HT-29 (cell line): Measurements from ENCODE around the gene GALNT10. TPM values are rescaled to one million over a fixed set of nuclear protein-coding genes. Genes with fewer than 3 reads are reported as not detected.
"Not testable (repeated sequence)": the region's sequence is repeated elsewhere in the genome, so short reads cannot be mapped to it uniquely, and the experiment has no call there.

ENCODE experiments used
- DNase-seq: peaks from one replicate; pipeline ENCODE4 v3.0.0-alpha.2; 2015; ENCODE audit warnings: low spot score
- total RNA-seq: library from RNA; depleted of rRNA; stranded (reverse); fragments of >200 nt; shearing (Covaris generic); gene quantifications from 2 replicates; pipeline ENCODE4 v1.2.3, GENCODE V29; 2014; rRNA removed

GALNT10 gene, protein sequence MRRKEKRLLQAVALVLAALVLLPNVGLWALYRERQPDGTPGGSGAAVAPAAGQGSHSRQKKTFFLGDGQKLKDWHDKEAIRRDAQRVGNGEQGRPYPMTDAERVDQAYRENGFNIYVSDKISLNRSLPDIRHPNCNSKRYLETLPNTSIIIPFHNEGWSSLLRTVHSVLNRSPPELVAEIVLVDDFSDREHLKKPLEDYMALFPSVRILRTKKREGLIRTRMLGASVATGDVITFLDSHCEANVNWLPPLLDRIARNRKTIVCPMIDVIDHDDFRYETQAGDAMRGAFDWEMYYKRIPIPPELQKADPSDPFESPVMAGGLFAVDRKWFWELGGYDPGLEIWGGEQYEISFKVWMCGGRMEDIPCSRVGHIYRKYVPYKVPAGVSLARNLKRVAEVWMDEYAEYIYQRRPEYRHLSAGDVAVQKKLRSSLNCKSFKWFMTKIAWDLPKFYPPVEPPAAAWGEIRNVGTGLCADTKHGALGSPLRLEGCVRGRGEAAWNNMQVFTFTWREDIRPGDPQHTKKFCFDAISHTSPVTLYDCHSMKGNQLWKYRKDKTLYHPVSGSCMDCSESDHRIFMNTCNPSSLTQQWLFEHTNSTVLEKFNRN
- total RNA-seq = 6.4 and 8.0 TPM in 2 replicates

DNA sequence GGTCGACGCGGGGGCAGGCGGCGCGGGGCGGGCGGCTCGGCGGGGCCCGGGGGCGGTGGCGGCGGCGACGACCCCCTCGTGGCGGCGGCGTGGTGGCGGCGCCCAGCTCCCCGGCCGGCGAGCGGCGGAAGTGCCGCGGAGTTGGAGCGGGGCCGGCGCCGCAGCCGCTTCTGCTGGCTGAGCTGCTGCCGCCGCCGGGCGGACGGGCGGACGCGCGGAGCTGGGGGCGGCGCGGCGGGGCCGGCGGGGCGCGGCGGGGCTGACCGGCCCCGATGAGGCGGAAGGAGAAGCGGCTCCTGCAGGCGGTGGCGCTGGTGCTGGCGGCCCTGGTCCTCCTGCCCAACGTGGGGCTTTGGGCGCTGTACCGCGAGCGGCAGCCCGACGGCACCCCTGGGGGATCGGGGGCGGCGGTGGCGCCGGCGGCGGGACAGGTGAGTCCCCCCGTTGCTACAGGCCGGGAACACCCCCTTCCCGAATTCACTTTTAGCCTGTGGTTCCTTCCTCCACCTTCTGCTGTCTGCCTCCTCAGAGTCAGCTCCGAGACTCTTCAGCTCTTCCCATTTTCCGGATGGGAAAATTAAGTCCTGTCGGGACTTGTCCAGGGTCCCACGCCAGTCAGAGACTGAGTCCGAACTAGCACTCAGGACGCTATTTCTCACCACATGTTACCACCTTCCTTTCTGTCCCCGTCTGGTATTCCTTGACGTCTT lies at the start of gene GALNT10:
GALNT10 (plus strand) TSS at position 139 of the 710 bp plus-strand sequence; CDS start at position 273, 134 bp downstream.
- DNase-seq = peak; percentile 58

DNA sequence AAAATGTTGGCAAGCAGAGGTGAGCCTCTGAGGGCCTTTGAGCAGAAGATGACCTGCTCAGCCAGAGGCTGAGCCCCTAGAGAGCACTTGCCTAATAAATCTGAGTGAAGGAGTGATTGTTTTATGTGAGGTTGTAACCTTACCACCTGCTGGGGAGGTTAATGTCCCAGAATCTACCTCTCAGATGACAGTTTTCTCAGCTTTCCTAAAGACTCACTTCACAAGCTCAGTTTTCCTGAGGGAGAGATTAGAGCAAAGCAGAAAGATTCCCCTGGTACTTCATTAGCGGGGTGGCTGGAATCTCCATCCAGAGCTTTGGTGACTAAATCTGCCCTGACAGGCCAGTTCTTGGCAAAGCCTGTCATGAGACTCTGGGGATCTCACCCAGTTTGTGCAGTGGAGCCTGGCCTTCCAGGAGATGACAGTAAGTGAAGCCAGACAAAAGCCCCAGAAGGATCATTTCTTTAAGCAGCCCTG lies 48.8 kb upstream of the GALNT10 start:
- no peak for DNase-seq

DNA sequence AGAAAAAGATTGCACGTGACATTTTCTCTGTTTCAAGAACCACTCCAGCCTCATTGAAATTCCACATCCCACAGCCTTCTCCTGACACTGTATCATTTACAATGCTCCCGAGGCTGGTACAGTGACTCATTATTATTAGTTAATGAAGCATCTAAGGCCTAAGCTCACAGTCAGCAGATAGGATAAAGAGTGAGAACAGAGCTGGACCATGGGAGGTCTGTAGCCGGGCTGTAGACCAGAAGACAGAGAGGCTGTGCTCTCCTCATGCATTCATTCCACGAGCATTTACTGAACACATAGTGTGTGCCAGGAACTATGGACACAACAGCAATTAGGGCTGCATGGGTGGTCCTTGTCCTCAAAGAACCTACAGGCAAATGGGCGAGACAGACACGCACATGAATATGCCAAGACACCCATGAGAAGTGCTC lies 47.3 kb upstream of the GALNT10 start:
- no peak for DNase-seq

DNA sequence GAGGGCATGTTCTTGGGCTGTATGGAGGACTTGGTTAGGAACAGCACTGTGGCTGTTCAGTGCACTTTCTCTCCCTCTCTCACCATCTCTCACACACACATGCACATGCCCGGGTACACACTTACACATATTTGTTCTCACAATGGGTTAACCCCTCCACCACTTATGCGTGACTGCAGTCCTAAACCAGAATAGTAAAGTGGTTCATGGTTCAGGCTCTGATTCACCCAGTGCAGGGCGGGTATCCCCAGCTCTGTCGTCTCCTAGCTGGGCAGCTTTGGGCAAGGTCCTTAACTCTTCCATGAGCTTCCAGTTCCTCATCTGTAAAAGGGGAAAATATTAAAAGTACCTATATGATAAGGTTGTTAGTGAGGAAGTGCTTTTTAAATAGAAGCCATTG lies 45.3 kb upstream of the GALNT10 start:
- DNase-seq = no peak

DNA sequence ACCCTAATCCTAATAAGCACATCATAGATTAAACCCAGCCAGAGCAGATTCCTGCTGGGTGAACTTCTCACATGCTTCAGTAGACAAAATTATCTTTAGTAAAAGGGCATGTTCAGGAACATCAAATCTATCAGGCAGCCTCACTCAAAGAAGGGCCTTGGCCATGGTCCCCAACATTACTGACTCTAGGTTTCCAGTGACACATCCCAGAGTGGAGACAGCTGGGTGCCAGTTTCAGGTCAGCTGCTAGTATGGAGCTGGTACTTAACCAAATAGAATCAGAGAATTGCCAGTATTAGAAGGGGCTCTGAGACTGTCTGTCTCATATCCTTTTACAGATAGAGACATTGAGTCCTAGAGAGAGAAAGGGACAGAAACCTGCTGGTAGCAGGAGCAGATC lies 44.1 kb upstream of the GALNT10 start:
- DNase-seq = no peak

DNA sequence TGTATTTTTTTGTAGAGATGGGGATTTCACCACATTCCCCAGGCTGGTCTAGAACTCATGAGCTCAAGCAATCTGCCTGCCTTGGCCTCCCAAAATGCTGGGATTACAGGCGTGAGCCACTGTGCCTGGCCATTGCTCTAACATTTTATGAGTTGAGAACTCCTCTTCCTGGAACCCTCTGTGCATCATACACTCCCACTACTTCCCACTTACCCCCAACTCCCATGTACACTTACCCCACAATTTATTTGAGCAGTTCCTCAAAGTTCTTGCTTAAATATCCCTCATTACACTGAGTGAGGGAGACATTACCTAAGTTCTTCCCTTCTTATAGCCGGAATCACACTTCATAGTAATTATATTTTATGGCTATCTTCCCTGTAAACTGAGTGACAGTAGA lies 42.9 kb upstream of the GALNT10 start:
- DNase-seq = no peak

DNA sequence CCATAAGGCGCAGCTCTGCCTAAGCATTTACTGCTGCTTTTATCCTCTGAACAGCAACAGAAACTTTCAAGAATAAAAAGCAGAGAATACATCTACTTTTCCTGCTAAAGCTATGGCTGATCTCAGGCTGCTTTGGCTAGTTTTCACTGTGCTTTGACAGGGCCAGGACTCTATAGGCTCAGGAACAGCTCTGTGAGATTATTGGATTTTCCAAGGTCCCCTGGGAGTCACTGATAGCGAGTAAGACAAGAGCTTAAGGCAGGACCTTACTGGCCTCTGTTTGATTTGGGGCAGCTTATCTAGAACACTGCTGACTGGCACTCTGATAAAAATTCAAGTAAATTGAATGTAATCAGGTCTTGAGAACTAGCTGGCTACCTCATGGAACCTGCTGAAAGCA lies 40.1 kb upstream of the GALNT10 start:
- not testable (repeated sequence) for DNase-seq

DNA sequence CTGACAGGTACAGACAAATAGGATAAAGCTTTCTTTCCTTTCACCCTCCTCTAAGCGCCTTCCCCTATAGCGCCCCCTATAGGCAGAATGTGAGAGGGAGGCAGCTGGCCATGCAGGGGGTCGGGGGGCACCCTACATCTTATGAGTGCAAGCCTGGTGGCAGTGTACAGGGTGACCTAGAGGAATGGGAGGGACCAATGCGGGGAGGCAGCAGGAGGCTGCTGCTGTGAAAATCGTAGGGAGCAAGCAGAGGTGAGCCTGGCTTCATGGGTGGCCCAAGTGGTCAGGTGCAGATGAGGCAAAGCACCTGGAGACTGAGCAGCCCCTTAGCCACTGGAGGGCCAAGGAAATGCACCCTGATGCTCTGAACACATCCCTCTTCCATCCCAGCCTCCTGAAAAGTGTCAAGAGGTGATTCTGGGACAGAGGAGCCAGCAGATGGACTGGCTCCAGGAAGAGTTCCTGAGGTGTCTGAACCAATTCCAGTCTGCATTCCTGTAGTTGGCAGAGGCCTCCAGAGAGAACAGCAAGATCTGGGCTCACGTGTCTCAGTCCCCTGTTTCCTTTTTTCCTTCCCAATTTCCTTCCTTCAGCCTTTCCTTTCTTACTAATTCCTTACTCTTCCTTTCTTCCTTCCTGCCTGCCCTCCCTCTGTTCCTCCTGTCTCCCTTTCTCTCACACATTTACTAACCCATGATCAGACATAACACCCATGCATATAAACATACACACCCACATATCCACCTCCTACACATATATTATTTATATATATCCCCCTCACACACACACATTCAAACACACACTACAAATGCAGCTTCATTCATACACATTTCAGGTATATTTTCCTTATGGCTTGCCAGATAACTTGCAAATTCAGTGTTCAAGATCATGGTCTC lies 32.8 kb upstream of the GALNT10 start:
- DNase-seq = no peak

DNA sequence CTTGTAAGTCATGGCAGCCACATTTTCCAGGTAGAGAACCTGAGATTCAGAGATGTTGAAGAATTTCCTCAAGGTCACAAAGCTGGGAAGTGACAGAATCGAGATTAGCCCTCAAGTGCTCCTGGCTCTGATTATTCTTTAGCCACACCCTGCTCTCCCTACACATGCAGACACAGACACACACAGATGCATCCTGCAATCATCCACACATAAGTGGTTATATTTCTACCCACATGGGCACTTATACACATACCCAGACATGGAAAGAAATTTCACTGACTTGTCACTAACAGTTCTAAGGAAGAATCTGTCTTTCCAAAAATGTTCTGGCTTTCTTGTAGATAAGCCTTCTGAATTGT lies 32.2 kb upstream of the GALNT10 start:
- no peak for DNase-seq

DNA sequence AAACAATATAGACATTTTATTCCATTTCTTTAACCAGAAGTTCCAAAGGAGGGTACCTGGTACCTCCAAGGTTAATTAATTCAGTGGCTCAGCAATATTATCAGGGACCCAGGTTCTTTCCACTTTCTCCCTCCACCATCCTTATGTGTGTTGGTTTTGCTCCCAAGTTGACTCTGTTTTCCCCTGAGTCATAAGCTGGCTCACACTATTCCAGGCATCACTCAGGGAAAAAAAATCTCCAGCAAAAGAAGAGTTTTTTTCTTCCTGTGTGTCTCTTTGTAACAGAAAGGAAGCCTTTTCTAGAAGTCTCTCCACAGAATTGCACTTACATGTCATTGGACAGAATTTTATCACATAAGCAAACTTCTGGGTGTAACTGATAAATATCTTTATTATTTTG lies 31.2 kb upstream of the GALNT10 start:
- DNase-seq = no peak

DNA sequence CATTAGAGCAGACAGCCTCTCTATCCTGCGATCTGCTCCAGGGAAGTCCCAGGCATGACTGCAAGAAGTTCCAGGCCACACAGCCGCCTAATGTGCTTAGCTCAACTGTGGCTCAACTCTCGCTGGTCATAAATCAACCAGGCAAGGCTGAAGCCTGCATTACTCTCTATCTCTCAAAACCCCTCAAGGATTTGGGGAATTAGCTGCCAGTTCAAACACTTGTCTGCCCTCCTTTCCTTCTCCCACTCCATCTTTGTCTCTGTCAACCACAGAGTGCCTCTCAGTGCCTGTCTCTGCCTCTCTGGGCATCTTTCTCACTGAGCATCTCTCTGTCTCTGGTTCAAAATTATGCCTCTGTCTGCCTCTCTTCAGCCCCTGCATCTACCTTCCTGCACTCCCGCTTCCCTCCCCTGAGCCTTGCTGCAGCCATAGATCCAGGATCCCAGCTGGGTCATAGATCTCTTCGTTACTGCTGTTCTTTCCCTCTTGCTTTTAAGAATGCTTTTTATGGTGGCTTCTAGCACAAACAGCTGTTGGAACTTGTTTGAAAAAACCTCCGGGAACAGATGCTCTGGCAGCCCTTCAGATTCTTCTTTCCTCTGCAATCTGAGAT lies 27.9 kb upstream of the GALNT10 start:
- DNase-seq = no peak

DNA sequence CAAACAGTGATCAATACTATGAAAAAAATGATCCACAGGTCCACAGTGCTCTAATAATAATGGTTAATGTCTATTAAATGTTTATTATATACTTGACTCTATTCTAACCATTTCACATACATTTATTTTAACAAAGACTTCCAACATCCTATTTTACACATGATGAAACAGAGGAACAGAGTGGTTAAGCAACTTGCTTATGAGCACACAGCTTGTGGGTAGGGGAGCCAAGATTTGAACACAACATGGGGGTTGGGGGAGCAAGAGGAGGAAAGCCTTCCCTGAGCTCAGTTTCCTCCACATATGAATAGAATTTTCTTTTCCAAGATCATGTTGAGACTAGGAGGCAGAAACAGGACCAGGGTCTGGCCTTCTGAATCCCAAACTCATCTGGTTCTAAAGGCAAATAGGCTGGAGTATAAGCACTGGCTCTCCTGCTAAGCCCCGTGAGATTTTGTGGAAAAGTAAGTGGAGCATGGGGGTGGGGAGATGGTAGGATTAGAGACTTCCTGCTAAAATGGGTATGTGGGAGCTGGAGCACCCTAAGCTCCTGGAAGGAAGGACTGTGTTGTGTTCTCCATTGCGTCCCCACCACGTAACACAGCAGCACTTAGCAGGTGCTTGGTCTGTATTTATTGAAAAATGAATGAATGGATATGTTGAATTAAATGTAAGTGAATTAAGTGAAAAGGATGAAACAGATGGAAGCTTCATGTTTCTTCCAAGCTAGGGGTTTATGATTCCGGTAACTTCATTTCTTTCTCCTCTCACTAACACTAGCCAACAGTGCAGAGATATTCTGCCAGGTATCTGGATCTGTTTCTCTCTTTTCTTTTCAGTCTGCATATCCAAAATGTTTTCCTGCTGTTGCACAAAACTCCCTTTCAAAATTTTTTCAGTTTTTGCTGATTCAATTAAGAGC lies 26.9 kb upstream of the GALNT10 start:
- DNase-seq = no peak

DNA sequence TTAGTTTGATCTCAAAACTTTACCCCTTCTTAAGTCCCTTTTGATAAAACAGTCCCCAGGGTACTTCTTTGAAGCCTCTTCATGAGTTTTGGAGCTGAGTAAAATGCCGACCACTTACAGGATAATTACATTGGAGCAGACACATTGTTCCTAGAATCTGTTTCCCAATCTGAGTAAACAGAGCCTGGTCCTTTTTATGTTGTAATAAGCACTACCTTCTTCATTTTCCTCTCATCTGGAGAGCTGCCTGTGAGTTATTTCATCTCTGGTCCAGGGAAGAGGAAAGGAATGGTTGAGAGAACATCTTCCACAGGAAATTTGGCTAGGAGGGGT lies 26.3 kb upstream of the GALNT10 start:
- DNase-seq = no peak

DNA sequence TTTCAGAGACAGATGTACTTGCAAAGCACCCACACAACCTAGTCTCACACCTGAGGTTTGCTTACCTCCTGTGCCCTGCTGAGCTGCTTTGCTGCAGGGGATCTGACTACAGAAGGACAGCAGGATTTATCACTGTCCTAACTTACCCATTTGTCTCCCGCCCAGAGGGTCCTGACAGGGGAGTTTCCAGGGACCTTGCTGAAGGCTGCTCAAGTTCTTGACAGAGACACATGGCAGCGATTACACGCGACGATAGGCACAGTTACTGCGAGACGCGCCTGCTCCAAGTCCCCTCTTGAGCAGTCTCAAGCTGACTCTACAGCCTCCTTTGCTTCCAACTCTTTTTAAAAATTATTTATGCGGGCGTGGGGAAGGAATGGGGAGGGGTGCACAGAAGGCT lies 24.6 kb upstream of the GALNT10 start:
- no peak for DNase-seq

DNA sequence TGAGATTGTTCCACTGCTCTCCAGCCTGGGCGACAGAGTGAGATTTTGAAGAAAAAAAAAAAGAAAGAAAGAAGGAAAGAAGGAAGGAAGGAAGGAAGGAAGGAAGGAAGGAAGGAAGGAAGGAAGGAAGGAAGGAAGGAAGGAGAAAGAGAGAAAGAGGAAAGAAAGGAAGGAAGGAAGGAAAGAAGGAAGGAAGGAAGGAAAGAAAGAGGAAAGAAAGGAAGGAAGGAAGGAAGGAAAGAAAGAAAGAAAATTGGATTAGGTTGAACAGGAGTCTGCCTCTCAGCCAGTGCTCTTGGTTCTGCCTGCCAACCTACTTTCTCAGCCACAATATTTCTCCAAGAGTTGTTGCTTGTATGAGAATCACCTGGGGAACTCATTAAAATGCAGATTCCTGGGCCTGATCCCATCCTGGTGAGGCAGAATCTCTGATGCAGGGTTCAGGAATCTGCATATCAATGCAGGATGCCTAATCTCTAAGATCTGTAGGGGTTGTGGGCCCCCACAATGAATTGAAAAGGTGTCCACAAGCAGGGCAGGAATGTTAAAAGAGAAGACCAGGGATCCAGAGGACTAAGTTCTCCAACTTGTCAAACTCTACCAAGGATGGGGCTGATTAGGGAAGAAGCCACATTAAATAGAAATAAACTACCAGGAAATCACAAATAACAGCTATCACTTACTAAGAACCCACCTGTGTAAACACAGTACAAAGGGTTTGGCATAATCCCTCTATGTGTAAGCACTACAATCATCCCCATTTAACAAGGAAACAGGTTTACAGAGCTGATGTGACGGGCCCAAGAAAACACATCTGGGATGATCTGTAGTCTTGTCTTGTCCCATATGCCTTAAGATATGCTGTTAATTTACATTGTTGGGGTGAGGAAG lies 23.4 kb upstream of the GALNT10 start:
- DNase-seq = no peak

DNA sequence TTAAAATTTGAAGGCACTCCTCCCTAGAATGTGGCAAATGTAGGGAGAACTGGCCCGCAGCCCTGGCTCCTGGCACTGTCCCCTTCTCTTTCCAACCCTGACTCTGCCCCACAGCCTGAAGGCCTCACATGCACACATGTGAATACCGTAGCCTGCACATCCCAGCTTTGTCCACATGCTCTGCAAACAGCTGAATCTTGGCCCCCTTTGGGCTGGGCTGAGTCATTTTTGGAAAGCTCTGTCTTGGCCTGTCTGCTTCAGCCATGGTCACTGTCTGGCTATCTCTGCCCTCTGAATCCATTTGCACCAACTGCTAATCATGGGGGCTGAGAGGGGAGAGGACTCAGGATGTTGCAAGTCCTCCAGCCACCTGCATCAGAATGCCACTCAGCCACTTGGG lies 22.1 kb upstream of the GALNT10 start:
- DNase-seq = no peak

DNA sequence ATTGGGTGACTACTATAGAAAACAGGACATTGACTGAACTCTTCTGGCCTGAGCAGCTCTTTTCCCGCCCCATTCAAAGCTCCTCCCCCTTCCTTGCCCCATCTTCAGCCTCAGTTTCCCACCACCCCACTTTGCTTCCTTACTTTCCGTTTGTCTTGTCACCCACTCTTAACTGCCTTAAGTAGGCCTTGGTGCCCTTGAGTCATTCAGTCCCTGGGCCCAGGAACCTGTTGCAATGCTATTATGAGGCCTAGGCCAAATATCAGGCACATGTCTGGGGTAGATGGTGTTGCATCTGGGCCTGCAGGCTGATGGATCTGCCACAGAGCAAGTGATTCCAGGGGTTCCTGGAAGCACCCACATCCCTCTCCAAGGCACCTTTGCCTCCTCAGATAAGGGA lies 17.7 kb upstream of the GALNT10 start:
- DNase-seq = no peak

DNA sequence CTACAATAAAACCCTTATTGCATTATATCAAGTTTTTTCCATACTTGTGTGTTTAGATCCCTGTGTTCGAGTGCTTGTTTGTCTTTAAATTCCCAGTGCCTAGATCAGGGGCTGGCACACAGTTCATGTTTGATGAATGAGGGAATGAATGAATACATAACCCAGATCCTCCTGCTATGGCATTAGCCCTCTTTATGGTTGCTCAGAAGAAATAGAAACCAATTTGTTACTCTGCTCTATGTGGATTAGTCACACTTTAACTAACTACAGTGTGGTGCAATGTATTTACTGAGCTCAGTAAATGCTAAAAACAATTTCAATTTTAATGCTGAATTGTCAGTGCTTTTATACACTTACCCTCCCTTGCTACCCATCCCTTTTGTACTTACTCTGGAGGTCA lies 16.4 kb upstream of the GALNT10 start:
- DNase-seq = no peak

DNA sequence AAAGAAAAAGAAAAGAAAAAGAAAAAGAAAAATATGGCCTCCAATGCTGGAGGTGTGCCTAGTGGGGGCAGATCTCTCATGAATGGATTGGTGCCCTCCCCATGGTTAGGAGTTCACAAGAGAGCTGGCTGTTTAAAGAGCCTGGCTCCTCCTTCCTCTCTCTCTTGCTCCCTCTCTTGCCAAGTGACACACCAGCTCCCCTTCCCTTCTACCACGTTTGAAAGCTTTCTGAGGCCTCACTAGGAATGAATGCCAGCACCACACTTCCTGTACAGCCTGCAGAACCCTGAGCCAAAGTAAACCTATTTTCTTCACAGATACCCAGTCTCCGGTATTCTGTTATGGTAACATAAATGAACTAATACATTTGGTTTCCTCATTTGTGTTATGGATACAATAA lies 14.4 kb upstream of the GALNT10 start:
- DNase-seq = no peak
